ENCODE data around the gene LRRC52. TPM values are rescaled to one million over a fixed set of nuclear protein-coding genes. Genes with fewer than 3 reads are reported as not detected.

The LRRC52 gene
- polyA plus RNA-seq, 2 of the 4 experiments (the other 2 are of a cell fraction) = not detected

DNA sequence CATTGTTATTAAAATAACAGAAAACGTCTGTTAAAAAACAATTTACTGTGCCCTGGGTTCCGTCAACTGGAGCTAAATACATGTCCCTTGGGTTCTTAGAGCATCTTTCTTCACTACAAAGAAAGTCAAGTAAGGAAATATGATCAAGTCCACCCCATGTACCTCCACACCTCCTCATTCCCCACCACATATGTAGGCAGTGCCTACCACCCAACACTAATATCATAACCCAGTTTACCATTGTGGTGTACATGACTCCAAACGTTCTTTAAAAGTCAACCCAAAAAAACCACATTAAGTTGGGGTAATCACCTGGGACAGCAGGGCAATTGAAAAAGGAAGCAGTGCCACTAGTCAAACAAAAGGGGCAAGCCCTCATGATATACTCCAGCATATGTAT lies 7.8 kb upstream of the LRRC52 start (continued):
- TF ChIP-seq HOXA7 (CRISPR knock-in tag; IDR thresholded peaks at IDR 0.05) = no peak

DNA sequence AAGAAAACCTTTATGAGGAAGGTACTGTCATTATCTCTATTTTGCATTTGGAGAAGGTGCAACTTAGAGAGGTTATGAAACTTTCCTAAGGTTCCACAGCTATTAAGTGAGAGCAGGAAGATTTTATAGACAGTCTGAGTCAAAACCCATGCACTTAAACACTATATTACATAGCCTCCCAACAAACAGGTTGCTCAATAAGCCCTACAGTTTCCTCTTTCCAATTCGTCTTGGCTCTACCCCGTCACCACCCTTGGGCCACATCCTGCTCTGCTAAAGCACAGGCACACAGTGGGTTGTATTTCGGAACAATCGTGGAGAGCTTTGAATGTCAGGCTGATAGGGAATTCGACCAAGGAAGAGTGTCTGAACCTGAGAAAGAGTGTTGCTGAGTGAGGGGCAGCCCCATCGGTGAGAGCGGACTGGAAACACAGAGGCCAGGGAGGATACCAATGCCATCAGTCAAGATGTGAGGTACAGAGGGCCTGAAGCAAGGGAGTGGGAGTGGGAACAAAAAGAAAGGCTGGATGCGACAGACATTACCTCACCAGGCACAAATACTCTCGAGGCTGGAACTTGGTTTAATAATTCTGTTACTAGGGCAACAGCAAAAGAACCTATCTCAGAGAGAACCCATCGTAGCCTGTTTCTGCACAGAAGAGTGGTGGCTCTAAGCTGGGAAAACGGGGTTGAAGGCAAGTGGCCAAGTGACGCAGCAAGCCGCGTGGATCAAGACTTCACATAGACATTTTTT lies 6.3 kb upstream of the LRRC52 start:
- Histone ChIP-seq H3K4me3 (no peak overlapping the region), H3K4me2 (no peak overlapping the region), H3K27ac (no peak overlapping the region), H3K9me3 (no peaks in the 10 kb centered on the region), H3K4me1 (peaks cover 7% of the 10 kb centered on the region; the same call in 2 of the 3 replicates)
- ChIA-PET CTCF (interaction anchor here (1.2 kb wide), 1 partner anchor 134 kb away, joined by 3 read pairs; no protein-coding TSS in a partner anchor), POLR2A (interaction anchor here (1.0 kb wide), 1 partner anchor 143 kb away, joined by 3 read pairs; no protein-coding TSS in a partner anchor)
- TF ChIP-seq TP53 (CRISPR knock-in tag; IDR thresholded peaks at IDR 0.05) (no peak), CBX8 (IDR thresholded peaks at IDR 0.05) (no peak), JUNB (IDR thresholded peaks at IDR 0.05) (no peak), CBX2 (IDR thresholded peaks at IDR 0.05; ENCODE audit: borderline replicate concordance, low read depth) (no peak), FOSB (CRISPR knock-in tag; IDR thresholded peaks at IDR 0.05) (no peak), NPAS2 (CRISPR knock-in tag; IDR thresholded peaks at IDR 0.05; ENCODE audit: borderline replicate concordance) (no peak), KDM5A (IDR thresholded peaks at IDR 0.05) (no peak), CHD4 (IDR thresholded peaks at IDR 0.05; ENCODE audit: borderline replicate concordance) (no peak), RAD21 (conservative IDR thresholded peaks at IDR 0.05 in 1 of 2, IDR thresholded peaks at IDR 0.05 in 1 of 2) (no peak), ZNF302 (CRISPR knock-in tag; IDR thresholded peaks at IDR 0.05) (no peak), FOSL2 (IDR thresholded peaks at IDR 0.05) (no peak), FOSL2 (CRISPR knock-in tag; IDR thresholded peaks at IDR 0.05) (no peak), RNF2 (IDR thresholded peaks at IDR 0.05; ENCODE audit: borderline replicate concordance, low read depth) (no peak), PHF8 (IDR thresholded peaks at IDR 0.05; ENCODE audit: borderline replicate concordance, low read depth) (no peak), POLR2A (IDR thresholded peaks at IDR 0.05; ENCODE audit: low read length) (no peak), SMC3 (IDR thresholded peaks at IDR 0.05) (no peak)
- TF ChIP-seq, protein P1, sequence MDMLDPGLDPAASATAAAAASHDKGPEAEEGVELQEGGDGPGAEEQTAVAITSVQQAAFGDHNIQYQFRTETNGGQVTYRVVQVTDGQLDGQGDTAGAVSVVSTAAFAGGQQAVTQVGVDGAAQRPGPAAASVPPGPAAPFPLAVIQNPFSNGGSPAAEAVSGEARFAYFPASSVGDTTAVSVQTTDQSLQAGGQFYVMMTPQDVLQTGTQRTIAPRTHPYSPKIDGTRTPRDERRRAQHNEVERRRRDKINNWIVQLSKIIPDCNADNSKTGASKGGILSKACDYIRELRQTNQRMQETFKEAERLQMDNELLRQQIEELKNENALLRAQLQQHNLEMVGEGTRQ (IDR thresholded peaks at IDR 0.05) = no peak
- TF ChIP-seq, protein P2, sequence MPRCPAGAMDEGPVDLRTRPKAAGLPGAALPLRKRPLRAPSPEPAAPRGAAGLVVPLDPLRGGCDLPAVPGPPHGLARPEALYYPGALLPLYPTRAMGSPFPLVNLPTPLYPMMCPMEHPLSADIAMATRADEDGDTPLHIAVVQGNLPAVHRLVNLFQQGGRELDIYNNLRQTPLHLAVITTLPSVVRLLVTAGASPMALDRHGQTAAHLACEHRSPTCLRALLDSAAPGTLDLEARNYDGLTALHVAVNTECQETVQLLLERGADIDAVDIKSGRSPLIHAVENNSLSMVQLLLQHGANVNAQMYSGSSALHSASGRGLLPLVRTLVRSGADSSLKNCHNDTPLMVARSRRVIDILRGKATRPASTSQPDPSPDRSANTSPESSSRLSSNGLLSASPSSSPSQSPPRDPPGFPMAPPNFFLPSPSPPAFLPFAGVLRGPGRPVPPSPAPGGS (IDR thresholded peaks at IDR 0.05) = no peak
- TF ChIP-seq, protein P3, sequence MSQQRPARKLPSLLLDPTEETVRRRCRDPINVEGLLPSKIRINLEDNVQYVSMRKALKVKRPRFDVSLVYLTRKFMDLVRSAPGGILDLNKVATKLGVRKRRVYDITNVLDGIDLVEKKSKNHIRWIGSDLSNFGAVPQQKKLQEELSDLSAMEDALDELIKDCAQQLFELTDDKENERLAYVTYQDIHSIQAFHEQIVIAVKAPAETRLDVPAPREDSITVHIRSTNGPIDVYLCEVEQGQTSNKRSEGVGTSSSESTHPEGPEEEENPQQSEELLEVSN (IDR thresholded peaks at IDR 0.05; ENCODE audit: borderline replicate concordance, low read depth) = no peak
- TF ChIP-seq, protein P4, sequence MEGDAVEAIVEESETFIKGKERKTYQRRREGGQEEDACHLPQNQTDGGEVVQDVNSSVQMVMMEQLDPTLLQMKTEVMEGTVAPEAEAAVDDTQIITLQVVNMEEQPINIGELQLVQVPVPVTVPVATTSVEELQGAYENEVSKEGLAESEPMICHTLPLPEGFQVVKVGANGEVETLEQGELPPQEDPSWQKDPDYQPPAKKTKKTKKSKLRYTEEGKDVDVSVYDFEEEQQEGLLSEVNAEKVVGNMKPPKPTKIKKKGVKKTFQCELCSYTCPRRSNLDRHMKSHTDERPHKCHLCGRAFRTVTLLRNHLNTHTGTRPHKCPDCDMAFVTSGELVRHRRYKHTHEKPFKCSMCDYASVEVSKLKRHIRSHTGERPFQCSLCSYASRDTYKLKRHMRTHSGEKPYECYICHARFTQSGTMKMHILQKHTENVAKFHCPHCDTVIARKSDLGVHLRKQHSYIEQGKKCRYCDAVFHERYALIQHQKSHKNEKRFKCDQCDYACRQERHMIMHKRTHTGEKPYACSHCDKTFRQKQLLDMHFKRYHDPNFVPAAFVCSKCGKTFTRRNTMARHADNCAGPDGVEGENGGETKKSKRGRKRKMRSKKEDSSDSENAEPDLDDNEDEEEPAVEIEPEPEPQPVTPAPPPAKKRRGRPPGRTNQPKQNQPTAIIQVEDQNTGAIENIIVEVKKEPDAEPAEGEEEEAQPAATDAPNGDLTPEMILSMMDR (IDR thresholded peaks at IDR 0.05) = no peak
- no peak for FAIRE-seq
- no peak for ATAC-seq
- 31% methylated on average over 14 of the region's 14 CpGs for WGBS (ENCODE audit: missing lambda C conversion rate)
- no peak for DNase-seq (ENCODE audit: low read depth in 1 of 2, low spot score in 1 of 2)
